HG03342 (cell line): ENCODE results near the gene SMIM5.

ENCODE experiments used
- ATAC-seq: cut with Tn5 transposase; IDR thresholded peaks from one replicate; pipeline ENCODE4 v1.9.1; 2021; ENCODE audit warnings: mild to moderate bottlenecking, moderate library complexity; ENCODE audit not compliant: unreplicated experiment

The SMIM5 gene

GRCh38 chr17:75602644-75603043 is 30.6 kb upstream of the SMIM5 start:
- no peak for ATAC-seq

GRCh38 chr17:75603123-75603522 is 30.1 kb upstream of the SMIM5 start:
- ATAC-seq, result no peak

GRCh38 chr17:75604034-75604695 is 29.1 kb upstream of the SMIM5 start:
- ATAC-seq, result no peak

DNA sequence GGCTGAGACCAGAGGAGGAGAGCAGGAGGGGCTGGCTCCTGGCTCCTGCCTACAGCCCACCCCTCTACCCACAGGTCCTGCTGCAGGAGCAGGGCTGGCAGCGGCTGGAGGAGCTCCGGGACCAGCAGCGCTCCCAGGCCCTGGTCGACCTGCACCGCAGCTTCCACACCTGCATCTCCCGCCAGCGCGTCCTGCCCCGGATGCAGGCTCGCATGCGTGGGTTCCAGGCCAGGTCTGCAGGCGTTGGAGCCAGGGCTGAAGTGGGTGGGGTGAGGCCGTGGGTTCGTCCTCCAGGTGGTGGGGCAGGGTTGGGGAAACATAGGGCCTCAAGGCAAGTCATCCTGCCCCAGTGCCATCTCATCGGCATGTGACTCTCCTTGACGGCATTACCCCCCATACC is 27.4 kb upstream of the SMIM5 start:
- ATAC-seq, result no peak

DNA sequence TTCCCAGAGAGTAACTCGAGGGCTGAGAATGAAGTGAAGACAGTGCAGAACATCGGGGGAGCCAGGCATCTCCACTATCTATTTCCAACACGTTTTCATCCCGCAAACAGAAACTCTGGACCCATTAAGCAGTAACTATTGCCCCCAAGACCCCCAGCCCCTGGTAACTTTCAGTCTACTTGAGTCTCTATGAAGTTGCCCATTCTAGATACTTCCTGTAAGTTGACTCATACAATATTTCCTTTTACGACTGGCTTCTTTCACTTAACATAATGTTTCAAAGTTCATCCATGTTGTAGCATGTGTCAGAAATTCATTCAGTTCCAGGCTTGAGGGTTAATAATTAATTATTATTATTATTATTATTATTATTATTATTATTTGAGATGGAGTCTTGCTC is 26.1 kb upstream of the SMIM5 start:
- ATAC-seq, result no peak

GRCh38 chr17:75610103-75610984 is 22.9 kb upstream of the SMIM5 start:
- no peak for ATAC-seq

- ATAC-seq, result no peak
Observed at GRCh38 chr17:75611851-75612429, 21.3 kb upstream of the SMIM5 start.

DNA sequence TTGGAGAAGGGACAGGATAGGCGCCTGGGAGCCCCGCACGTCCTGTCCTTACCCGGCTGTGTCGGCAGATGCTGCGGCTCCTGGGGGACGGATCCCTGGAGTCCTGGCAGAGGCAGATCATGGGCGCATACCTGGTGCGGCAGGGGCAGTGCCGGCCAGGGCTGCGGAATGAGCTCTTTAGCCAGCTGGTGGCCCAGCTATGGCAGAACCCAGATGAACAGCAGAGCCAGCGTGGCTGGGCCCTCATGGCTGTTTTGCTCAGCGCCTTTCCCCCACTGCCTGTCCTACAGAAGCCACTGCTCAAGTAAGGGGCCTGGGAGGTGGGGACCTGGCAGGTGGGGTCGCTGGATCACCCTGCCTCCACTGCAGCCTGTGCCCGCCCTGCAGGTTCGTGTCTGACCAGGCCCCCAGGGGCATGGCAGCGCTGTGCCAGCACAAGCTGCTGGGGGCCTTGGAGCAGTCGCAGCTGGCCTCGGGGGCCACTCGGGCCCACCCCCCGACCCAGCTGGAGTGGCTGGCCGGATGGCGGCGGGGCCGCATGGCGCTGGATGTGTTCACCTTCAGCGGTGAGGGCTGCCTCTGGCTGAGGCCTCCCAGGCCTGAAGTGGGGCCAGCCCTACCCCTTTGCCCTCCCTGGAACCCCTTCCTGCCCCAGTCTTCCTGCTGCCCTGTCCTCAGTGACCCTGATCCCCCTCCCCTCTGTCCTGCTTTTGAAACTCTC is 20.2 kb upstream of the SMIM5 start:
- ATAC-seq, result no peak

DNA sequence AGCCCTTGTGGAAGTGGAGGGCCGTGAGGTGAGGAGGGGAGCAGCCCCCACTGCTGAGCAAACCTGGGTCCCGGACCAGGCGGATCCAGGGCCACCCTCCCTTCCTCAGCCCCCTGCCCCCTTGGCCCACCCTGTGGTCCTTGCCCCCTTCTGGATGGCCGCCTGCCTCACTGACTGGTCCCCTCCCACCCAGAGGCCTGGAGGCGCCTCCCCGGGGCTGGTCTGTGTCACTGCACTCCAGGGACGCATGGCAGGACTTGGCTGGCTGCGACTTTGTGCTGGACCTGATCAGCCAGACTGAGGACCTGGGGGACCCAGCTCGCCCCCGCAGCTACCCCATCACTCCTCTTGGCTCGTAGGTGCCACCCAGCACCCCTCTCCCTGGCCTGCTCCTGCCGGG is 19.2 kb upstream of the SMIM5 start:
- ATAC-seq, result no peak

DNA sequence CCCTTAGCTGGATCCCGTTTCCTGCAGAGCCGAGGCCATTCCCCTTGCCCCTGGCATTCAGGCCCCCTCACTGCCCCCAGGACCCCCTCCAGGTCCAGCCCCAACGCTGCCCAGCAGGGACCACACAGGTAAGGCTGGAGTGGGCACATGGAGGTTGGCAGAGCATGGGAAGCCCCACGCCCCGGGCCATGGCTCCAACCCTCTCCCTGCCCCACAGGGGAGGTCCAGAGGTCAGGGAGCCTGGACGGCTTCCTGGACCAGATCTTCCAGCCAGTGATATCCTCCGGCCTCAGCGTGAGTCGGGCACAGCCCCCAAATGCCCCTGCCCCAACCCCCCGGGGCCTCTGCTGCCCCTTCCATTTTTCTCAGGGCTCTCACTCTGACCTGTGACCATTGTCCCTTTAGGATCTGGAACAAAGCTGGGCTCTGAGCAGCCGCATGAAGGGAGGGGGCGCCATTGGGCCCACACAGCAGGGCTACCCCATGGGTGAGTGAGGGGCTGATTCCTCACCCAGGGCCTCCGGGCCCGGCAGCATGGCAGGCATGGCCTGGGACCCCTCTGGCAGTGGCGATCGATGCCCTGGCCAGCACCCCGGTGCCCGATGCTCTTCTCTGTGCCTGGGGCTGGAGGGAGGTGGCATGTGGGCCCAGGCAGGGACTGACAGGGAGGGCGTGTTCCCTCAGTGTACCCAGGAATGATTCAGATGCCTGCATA is 18.5 kb upstream of the SMIM5 start:
- ATAC-seq, result no peak

- ATAC-seq, result no peak
Observed at GRCh38 chr17:75615301-75615700, 17.9 kb upstream of the SMIM5 start.

DNA sequence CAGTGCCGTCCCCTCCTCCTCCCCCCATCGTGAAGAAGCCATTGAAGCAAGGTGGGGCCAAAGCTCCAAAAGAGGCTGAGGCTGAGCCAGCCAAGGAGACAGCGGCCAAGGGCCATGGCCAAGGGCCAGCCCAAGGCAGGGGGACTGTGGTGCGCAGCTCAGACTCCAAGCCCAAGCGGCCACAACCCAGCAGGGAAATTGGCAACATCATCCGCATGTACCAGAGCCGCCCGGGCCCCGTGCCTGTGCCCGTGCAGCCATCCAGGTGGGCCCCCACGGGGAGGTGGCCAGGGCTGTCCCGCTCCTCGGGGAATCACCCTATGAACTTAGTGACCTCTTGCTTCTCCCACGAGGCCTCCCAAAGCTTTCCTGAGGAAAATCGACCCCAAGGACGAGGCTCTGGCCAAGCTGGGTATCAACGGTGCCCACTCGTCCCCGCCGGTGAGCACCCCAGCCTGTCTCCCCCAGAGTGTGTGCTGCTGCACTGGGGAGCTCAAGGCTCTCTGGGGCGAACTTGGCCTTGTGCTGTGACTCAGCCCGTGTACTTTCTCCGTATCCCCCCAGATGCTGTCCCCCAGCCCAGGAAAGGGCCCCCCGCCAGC is 16.6 kb upstream of the SMIM5 start:
- ATAC-seq, result no peak

GRCh38 chr17:75617218-75617617 is 16.0 kb upstream of the SMIM5 start:
- no peak for ATAC-seq

DNA sequence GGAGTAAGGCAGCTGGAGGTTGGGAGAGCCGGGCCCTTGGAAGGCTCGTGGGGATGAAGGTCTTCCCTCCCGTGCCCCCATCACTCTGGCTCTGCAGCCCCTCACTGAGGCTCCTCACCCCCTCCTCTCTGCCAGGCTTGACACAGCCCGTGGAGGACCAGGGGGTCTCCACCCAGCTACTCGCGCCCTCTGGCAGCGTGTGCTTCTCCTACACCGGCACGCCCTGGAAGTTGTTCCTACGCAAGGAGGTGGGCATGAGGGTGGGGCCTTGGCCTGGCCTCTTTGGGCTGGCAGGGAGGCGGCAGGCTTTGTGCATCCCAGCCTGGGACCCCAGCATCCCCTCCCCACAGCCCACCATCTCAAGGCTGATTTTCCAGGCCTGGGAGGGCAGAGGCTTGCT is 15.6 kb upstream of the SMIM5 start:
- no peak for ATAC-seq

GRCh38 chr17:75619506-75620431 is 13.5 kb upstream of the SMIM5 start:
- ATAC-seq, result no peak

- no peak for ATAC-seq
Observed at GRCh38 chr17:75621489-75621888, 11.7 kb upstream of the SMIM5 start.

GRCh38 chr17:75622076-75622475 is 11.2 kb upstream of the SMIM5 start:
- ATAC-seq, result no peak

DNA sequence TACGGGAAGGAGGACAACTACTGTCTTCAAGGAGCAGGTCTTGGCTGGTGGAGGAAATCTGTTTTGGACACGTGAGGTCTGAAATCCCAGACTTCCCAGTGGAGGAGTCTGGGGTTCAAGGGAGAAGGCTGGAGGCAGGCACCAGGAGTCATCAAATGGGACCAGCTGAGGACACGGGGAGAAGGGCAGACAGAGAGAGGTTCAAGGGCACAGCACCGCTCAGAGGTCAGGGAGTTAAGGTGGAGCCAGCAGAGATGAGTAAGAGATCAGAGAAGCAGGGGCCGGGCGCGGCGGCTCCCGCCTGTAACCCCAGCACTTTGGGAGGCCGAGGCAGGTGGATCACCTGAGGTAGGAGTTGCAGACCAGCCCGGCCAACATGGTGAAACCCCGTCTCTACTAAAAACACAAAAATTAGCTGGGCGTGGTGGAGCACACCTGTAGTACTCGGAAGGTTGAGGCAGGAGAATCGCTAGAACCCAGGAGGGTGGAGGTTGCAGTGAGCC is 10.4 kb upstream of the SMIM5 start:
- ATAC-seq, result no peak

DNA sequence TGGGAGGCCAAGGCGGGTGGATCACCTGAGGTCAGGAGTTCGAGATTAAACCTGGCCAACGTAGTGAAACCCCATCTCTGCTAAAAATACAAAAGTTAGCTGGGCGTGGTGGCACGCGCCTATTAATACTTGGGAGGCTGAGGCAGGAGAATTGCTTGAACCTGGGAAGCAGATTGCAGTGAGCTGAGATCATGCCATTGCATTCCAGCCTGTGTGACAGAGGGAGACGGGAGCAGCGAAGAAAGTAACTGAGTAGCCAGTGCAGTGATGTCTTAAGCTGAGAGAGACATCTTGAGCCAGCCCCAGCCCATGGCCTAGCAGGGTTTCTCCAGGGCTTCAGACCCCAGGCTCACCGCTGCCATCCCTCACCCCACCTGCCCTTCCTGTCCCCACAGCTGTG is 9.8 kb upstream of the SMIM5 start:
- ATAC-seq, result no peak
